Stimulated activated CD4-positive, alpha-beta T cell treated with anti-CD3 and anti-CD28 coated beads, Interleukin-12 subunit alpha, Interleukin-12 subunit beta, amount 100 ng/mL, for 4 hours (primary cell): ENCODE measurements around the gene LINGO3.

Experiments
- DNase-seq: peaks from one replicate; pipeline ENCODE4 v3.0.0-alpha.2; 2020

The LINGO3 gene

DNA sequence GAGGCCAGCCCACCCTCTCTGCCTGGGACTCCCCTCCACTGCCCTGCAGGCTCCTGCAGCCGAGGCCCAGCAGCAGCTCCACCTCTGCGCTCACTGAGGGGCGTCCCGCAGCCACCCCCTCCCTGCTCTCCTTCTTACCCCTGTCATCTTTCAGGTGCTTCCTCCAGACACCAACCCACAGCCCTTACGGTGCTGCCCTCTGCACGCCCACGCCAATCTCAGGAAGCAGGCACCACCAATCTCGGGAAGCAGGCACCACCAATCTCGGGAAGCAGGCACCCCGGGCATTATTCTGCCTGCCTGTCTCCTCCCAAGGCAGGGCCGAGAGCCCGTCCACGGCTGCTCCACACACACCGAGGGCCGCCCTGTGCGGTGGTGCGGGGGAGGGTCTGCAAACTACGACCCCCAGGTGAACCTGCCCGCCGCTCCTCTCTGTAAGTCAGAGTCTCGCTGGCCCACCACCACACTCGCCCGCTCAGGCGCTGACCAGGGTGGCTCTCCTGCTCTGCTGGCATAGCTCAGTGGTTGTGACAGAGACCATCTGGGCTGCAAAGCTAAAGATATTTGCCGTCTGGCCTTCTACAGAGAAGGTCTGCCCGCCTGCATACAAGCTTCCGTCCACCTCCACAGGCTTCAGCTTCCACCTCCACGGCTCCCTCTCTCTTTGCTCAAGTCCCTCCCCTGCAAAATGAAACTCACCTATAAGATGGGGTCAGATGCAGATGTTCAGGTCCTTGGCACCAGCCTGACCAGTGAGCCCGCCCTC, 17.5 kb upstream of the LINGO3 start:
- DNase-seq, result no peak

DNA sequence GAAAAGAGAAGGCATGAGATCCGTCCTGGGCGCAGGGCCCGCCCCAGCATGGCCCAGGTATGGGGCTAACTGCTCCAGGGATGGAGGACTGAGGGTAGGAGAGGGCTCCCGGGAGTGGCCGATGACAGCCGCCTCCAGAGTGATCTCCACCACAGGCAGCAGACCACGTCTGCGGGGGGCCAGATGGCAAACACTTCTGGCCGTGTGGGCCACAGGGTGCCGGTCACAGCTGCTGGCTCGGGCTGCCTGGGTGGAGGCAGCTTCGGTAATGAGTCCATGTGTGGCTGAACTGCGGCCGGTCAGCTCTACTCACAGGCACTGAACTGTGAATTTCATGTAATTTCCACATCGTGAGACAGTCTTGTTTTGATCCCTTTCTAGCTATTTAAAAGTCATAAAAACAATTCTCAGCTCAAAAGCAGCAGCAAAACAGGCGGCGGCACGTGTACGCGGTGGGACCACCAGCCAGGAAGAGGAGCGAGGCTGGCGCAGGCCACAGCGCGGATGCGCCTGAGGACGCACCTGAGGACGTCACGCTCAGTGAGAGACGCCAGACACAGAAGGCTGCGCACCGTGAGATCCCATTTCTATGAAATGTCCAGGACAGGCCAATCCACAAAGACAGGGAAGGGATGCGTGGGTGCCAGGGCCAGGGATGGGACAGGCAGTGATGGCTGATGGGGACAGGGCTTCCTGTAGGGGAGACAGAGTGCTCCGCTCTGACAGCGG, 16.4 kb upstream of the LINGO3 start:
- no peak for DNase-seq

DNA sequence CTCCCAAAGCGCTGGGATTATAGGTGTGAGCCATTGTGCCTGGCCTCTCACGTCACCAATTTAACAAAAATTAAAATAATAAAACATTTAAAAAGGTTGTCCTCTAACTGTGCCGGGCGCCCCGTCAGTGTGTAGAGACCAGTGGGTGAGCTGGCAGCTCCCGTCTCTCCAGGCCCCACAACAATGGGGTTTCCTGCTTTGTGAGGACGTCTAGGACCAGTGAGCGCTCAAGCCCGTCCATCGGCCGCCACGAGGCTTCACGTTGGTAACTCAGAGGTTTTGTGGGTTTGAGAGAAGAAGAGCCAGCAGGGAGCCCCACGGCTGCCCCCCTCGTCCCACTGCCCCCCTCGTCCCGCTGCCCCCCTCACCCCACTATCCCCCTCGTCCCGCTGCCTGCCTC, 15.8 kb upstream of the LINGO3 start:
- DNase-seq, result no peak

DNA sequence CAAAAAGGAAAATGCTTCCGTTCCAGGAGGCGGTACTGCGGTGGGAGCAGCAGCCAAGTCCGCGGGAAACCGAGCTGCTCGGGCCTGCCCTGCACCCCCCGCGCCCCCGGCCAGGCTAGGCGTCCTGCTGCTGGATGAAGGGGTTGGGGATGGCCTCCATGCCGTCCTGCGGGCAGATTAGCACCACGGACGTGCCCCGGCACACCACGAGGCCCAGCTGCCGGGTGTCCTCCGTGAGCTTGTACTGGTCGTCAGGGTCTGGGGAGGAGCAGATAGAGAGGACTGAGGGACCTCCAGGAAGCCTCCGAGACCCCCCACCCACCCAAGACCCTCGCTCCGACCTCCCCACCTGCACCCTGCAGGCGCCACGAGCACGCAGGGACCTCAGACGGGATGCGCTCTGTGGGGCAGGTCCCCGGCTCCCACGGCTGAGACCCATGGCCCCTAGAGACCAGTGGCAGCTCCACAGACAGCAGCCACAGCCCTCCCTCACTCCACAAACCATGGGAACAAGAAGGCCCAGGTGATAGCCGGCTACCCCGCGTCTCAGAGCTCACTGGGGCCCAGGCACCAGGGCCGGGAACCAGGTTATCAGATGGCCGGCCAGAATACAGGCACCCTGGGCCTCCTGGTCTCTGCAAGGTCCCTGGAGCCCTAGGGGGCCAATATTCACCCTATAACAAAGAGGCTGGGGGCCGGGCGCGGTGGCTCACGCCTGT, 13.8 kb upstream of the LINGO3 start:
- DNase-seq, result no peak

DNA sequence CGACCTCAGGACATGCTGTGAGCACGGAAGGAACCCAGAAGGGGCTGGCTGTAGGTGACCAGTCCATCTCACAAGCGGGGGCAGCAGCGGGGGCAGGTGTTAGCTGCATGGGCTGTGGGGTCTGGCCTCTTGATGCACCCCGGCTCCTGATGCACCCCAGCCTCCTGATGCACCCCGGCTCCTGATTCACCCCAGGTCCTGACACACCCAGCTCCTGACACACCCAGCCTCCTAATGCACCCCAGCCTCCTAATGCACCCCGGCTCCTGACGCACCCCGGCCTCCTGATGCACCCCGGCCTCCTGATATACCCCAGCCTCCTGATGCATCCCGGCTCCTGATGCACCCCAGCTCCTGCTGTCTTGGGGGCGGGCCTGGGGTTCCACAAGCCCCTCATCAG, 13.0 kb upstream of the LINGO3 start:
- no peak for DNase-seq

DNA sequence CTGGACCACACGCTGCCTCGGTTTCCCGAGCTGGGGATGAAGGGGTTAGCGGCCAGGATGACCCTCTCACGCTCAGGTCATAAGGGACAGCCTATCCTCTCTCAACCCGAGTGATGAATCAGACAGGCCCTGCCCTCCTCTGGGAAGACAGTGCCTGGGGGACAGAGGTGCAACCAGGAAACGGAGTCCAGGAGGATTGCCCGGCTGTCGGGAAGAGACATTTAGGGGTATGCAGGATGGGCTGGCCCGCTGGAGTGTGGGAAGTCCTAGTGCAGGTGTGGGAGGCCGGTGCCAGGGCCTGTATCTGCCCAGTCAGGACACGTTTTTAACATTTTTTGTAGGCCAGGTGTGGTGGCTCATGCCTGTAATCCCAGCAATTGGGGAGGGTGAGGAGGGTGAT, 12.1 kb upstream of the LINGO3 start:
- DNase-seq, result no peak

DNA sequence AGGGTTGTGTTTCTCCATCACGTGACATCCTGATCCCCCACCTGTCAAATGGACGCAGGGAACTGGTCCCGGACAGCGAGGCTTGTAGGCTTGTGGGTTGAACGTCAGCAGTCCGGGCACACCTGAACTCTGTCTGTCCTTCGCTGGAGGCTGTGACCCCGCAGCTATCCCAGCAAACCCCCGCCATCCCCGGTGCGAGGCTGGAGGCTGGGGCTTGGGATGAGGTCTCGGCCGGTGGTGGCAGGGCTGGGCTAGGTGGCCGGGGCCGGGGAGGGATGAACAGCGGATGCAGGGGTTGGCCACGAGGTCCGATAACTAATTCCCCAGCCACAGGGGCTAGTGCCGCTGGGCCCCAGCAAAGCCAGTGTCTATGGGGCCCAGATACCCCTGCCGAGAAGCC, 11.6 kb upstream of the LINGO3 start:
- no peak for DNase-seq

DNA sequence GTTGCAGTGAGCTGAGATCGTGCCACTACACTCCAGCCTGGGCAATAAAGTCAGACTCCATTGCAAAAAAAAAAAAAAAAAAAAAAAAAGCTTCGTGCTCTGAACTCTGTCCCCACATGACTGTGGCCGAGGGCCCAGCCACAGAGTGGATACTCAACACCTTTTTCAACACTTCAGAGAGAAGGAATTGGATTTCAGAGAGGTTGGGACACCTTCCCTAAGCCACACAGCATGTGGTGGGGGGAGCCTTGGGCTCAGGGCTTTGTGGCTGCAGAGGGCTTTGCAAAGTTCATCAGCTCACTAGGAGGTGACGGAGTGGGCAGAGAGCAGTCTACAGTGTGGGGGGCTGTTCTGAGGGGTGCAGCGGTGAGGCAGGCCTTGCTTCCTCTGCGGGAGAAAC, 11.0 kb upstream of the LINGO3 start:
- DNase-seq, result no peak

DNA sequence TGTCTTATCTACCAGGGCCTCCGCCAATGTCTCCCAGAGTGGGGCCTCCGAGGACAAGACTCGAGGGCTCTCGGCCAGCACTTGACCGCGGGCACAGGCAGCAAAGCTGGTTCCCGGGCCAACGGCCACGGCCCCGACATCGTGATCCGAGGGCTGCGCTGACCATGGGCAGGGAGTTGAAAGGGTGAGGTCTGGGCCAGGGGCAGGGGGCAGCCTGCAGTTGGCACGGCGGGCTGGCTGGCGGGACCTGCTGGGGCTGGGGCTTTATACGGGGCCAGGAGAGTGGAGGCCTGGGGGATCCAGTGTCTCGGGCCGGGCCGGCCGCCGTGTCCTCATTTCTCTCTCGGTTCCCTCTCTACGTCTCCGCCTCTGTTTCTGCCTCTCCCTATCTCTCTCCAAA, 9.8 kb upstream of the LINGO3 start:
- DNase-seq, result no peak

DNA sequence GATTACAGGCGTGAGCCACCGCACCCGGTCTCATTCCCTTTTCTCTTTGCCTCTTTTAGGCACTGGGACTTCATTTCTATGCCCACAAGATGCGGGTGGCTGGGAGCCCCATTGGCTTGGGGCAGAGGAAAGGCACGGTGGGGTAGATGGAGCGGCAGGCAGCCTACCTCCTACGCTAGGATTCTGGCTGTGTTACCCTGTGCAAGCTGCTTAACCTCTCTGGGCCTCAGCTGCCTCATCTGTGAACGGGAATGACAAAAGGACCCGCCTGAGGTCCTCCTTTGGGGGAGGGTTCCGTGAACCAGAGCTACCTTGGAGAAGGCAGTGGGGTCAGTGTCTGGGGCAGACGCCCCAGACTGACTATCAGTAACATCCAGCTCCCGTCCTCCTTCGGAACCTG, 9.3 kb upstream of the LINGO3 start:
- no peak for DNase-seq

DNA sequence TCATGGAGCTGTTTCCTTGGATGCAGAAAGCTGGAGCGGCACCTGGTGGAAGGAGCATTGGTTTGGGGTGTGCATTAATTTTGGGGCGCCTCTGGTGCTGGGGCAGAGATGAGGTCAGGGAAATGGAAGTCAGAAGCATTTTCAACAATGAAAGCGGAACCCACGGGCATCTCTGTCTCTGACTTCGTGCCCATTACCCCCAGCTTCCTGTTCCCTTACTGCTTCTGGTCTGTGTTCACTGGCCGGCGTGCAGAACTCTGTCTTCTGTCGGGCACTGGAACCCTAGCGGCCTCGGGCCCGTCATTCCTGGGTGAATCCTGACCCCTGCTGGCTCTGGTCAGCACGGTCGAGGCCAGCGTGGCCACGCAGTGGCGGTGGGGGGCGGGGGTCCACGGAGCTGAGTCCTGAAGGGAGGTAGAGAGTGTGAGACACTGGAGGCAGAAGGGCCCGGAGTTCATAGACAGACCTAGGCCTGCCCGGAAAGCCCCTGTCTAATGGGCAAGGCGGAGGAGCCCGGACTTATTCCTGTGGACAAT, 7.9 kb upstream of the LINGO3 start:
- DNase-seq, result no peak

DNA sequence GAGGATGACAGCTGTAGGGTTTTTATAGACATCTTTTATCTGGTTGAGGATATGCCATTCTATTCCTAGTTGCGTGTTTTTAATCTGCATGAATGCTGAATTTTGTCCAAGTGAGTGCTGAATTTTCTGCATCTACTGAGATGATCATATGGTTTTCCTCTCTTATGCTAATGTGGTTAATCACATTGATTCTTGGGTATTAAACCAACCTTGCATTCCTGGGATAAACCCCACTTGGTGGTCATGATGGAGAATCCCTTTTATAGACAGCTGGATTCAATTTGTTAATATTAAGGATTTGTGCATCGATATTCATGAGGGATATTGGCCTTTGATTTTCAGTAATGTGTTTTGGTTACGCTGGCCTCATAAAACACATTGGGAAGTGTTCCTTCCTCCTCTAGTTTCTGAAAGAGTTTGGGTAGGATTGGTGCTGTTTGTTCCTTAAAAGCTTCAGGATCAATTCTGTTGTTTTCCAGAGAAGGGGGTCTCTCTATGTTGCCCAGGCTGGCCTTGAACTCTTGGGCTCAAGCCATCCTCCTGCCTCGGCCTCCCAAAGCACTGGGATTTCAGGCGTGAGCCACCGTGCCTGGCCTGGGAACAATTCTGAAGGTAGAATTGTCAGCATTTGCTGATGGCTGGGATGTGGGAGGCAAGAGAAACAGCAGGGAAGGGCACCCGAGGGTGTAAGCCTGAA, 7.3 kb upstream of the LINGO3 start:
- DNase-seq, result no peak

DNA sequence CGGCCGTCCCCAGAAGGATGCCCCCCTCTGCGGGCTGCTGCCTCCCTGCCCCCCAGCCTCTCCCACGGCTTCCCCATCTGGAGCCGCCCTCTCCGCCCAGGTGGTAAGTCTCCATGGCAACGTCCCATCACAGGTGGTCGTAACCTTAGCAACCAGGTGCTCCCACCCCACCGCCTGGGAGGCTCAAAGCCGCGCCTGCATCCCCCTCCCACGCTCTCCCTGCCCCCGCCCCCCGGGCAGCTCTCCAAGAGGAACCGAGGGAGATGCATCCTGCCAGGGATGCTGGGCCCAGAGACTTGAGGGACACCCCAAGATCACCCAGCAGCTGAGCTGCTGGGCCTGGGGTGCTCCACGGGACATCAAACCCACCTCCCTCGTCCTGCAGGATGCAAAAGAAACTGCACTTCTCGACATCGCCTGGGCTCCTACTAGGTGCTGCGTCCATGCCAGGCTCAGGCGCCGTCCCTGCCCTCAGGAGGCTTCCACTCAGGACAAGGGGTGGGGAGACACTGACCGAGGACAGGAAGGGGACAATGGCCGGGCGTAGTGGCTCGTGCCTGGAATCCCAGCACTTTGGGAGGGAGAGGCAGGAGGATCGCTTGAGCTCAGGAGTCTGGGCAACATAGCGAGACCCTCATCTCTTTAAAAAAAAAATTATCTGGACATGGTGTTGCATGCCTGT, 5.0 kb upstream of the LINGO3 start:
- DNase-seq, result no peak

DNA sequence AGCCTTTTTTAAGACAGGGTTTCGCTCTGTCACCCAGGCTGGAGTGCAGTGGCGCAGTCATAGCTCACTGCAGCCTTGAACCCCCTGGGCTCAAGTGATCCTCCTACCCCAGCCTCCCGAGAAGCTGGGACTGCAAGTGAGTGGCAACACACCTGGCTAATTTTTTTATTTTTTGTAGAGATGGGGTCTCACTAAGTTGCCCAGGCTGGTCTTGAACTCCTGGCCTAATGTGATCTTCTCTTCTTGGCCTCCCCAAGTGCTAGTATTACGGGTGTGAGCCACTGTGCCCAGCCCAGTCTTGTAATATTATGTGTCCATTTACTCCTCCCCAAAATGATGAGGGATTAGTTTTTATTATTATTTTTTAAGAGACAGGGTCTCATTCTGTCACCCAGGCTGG, 3.1 kb upstream of the LINGO3 start:
- DNase-seq, result no peak

DNA sequence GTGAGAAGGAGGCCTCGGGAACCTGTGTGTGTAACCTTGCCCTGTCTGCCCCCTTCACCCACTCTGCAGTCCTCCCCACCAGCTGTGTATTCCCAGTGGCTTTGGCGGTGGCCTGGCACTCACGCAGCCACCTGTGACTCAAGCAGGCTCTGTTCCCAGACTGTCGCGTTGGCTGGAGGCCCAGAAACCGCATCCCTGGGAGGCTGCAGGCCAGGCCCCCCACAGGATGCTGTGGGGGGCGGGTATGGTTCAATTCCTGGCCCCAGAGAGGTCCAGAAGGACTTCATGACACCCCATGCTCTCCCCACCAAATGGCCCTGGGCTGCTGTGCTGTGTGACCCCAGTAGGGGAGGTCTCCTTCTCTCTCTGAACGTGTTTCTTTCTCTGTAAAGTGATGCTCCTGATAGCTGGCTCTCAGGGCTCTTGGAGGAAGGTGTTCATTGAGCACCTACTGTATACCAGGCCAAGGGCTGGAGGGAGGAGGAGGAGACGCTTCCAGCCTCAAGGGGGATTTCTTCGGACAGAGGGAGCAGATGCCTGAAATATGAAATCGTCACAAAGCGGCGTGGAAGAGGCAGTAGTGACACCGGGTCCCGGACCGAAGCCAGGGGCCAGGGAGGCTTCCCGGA, 1.9 kb upstream of the LINGO3 start:
- no peak for DNase-seq

DNA sequence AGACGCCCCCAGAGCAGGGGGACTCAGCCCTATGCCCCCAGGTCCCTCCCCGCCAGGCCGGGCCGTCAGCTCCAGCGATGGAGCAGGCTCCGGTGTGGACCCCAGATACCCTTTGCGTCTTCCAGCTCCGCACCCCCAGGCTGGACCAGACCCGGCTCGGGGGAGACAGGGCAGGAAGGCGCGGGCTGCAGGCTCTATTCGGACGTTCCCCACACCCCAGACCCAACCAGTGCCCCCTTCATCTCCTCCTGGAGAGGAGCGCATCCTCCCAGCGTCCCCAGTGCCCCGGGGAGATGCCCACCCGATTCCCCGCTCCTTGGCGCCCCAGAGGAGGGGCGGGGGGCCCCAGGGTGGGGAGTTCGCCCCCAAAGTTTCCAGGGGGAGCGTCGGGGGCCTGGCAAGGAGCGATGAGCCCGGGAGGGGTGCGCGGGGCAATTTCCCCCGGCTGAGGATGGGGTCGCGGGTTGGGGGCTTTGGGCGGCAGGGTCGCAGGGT, 389 bp downstream of the LINGO3 start:
- DNase-seq, result no peak

DNA sequence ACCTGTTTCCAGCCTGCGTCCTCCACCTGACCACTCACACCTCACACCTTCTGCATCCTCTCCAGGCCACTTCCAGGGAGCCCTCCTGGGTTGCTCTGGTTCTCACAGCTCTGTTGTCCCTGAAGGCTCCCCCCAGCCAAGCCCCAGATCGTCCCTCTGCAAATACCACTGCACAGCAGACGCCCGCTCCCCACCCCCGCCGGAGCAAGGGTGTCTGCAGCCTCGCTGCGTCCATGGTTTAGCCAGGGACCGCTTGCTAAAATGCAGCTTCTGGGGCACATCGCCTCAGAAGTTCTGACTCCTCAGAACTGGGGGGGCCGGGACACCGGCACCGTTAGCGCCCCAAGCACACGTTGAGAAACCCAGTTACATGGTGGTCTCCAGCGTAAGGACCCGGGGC, 983 bp downstream of the LINGO3 start:
- DNase-seq, result no peak

DNA sequence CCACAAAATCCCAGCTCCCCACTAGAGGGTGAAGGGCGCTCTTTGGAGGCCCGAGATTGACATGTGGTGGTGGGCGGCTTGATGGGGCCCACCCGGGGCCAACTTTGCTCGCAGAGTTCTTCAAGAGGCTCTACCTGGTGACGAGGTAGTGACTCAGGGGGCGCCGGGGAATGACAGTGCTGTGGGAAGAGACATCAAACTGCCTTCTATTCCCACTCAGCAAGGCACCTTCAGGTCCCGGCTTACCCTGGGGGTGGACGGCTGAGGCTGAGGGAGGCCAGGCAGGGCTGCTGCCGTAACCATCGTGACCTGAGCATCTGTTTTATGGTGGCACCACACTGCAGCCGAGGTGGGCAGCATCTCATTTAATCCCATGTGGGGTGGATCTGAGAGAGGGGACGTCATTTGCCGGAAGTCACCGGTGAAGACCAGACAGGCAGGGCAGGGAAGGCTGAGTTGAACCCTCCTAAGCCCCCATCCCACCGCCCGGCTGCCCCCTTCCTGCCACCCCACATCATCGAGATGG, 1.6 kb downstream of the LINGO3 start:
- DNase-seq, result no peak

DNA sequence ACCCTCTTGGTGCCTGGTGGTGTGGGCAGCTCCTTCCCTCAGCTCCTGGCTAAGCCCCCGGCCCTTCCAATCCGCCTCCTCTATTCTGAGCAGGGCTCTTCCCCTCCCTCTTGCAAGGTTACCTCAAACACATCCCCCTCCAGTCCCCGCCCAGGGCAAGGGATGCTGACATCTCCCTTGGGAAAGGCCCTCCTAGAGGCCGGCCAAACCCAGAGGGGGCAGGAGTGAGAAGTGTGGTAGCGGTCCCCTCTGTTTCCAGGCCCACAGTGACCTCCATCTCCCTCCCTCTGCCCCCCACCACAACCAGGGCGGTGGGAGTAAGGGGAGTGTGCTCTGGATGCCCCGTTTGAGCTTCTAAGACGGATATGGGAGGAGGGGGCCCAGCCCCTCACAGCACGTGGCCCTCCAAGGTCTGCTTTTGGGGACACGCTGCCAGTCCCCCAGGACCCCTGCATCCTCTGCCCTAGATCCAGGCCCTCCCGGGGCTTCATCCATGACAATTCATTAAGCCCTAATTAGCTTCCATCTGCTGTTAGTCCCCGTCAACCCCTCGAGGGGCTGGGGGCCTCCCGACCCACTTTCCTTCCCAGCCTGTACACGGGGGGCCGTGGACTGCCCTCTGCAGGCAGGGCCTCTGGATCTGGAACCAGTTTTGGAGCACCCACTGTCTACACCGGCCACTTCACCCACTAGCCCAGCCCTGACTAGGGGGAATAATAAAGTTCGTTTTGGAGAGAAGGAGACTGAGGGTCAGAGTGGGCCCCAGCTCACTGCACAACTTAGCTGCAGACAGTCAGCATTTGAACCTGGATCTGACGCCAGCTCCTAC, 2.3 kb downstream of the LINGO3 start:
- DNase-seq, result no peak

DNA sequence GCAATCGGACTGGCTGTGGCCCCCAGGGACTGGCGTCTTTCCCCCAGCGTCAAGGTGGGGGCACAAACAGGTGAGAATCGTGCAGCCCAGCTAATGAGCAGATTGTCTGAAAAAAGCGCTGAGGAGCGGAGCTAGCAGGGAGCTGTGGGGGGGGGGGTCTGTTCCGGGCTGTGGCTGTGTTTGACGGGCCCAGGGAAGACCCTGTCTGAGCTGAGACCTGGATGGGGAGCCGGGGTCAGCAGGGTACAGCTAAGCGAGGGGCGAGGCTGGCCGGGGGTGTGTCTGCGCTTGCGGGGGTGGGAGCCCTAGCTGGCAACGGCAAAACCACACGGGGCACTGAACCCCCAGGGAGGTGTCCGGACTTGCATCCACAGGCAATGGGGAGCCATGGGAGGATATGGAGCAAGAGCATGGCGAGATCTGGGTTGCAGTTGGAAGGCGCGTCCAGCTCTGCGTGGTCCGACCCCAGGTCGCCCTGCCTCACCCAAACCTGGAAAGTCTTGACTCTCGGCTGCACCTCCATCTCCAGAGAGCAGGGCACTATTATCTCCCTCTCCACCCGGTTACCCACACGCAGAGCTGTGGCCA, 4.6 kb downstream of the LINGO3 start:
- DNase-seq, result no peak
